Esophagus muscularis mucosa (tissue), 4 donors: ENCODE measurements around the gene MCUR1. TPM values are rescaled to one million over a fixed set of nuclear protein-coding genes. Genes with fewer than 3 reads are reported as not detected.
A peak's percentile ranks its signal among the peaks of the same experiment; 100 is the strongest.

Experiments used
- DNase-seq: peaks from one replicate; pipeline ENCODE4 v3.0.0-alpha.2; 2017; ENCODE audit errors: extremely low spot score
- H3K27ac ChIP-seq, 4 donors: fragments of 200-600 bp; sonication (generic); replicated peaks in 1 of 4; 1 replicate in 3 of 4; 2 replicates in 1 of 4; pipeline ENCODE4 v1.5.1; 2016 to 2019; ENCODE audit warnings: mild to moderate bottlenecking in 1 of 4
- H3K27me3 ChIP-seq, 4 donors: fragments of 200-600 bp; sonication (generic); one replicate each; pipeline versions ENCODE4 v1.5.1 to v1.6.0; 2016 to 2019
- H3K36me3 ChIP-seq, 4 donors: fragments of 200-600 bp; sonication (generic); one replicate each; pipeline ENCODE4 v1.5.1; 2016 to 2019
- H3K4me1 ChIP-seq, 4 donors: fragments of 200-600 bp; sonication (generic); one replicate each; pipeline ENCODE4 v1.5.1; 2016 to 2019
- H3K4me3 ChIP-seq, 4 donors: fragments of 200-600 bp; sonication (generic); 1 replicate in 2 of 4; 2 replicates in 2 of 4; pipeline ENCODE4 v1.5.1; 2016 to 2019; ENCODE audit warnings: mild to moderate bottlenecking in 4 of 4, moderate library complexity in 1 of 4
- H3K9me3 ChIP-seq, 4 donors: fragments of 200-600 bp; sonication (generic); 1 replicate in 3 of 4; 2 replicates in 1 of 4; pipeline ENCODE4 v1.5.1; 2016 to 2019
- EP300 ChIP-seq: sonication (generic); formaldehyde crosslinking; IDR thresholded peaks from one replicate; pipeline ENCODE4 v1.6.1; 2017; ENCODE audit warnings: antibody characterized with exemption
- POLR2A ChIP-seq: fragments of 450-650 bp; IDR thresholded peaks from one replicate; pipeline ENCODE4 v1.6.1; 2017; ENCODE audit warnings: antibody characterized with exemption, moderate library complexity, mild to moderate bottlenecking, low read depth
- POLR2AphosphoS5 ChIP-seq, 2 donors: sonication (generic); formaldehyde crosslinking; IDR thresholded peaks; one replicate each; pipeline ENCODE4 v1.6.1; 2017; ENCODE audit warnings: antibody characterized with exemption in 2 of 2
- WGBS: methylation state at CpG from one replicate; pipeline ENCODE4 v1.1.5; 2018; 5-methylcytosine and 5-hydroxymethylcytosine counted together
- intact Hi-C: fragments of 100-400 bp; cut with DNase I; formaldehyde crosslinking; loops from one replicate; pipeline ENCODE4 v1.15.1; 2023
- total RNA-seq, 4 donors: library from RNA; depleted of rRNA; stranded (reverse); fragments of >200 nt; gene quantifications; one replicate each; pipeline versions ENCODE4 v1.1.0 to v1.2.1, GENCODE V29; 2016
- TF ChIP-seq, protein P1 (sequence below), 3 experiments: fragments of 200-600 bp in 2 of 3; fragments of 450-650 bp in 1 of 3; sonication (generic) in 2 of 3; IDR thresholded peaks; one replicate each; pipeline ENCODE4 v1.5.1; 2017 to 2019; ENCODE audit warnings: antibody characterized with exemption in 3 of 3, mild to moderate bottlenecking in 2 of 3, moderate library complexity in 1 of 3

Gene MCUR1
- total RNA-seq, 4 donors from 2014 or later = 7.8 to 19.1 (median 17.9) TPM

DNA sequence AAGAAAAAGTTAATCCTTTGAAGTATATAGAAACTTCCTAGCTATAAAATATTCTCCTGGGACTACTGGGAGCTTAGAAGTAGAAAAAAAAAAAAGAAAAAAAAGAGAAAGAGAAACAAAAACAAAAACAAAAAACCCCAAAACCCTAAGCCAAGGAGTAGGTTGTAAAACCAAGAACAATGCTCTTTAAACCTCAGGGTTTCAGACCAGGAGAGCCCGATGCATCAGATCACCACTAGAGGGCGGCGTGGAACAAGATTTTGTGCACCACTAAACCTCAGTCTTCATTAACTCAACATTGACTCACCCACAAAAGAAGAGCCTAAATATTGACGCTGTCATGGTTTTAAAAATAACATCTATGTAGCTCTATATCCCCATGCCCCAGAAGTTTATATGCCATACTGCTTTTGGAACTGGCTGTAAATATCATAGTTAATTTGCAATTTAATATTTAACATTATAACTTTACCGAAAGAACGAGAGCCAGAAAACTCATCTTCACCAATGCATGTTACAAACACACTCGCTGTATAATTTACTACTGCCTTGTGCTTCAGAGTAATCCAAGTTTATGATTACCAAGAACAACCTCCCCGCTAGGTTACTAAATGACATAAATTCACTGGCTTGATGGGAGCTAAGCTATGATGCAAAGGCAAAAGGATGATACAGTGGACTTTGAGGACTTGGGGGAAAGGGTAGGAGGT lies 19.2 kb downstream of the MCUR1 start:
- peak; percentile 94 for DNase-seq
- Histone ChIP-seq H3K27ac (no peak overlapping the region), H3K4me3 (no peak overlapping the region), H3K27me3 (no peaks in the 10 kb centered on the region), H3K4me1 (peaks cover 0 to 5% (median 2%) of the 10 kb centered on the region in 4 donors), H3K36me3 (peaks cover 11 to 66% (median 59%) of the 10 kb centered on the region in 4 donors), H3K9me3 (no peaks in the 10 kb centered on the region)
- intact Hi-C loops = loop anchor here (10.0 kb wide), 1 partner anchor 250 kb away; no protein-coding TSS in a partner anchor
- TF ChIP-seq EP300 (no peak), POLR2AphosphoS5 (IDR thresholded peaks at IDR 0.05) (peak in 1 of 2 donors; percentile 13), POLR2A (no peak)
- TF ChIP-seq, protein P1, sequence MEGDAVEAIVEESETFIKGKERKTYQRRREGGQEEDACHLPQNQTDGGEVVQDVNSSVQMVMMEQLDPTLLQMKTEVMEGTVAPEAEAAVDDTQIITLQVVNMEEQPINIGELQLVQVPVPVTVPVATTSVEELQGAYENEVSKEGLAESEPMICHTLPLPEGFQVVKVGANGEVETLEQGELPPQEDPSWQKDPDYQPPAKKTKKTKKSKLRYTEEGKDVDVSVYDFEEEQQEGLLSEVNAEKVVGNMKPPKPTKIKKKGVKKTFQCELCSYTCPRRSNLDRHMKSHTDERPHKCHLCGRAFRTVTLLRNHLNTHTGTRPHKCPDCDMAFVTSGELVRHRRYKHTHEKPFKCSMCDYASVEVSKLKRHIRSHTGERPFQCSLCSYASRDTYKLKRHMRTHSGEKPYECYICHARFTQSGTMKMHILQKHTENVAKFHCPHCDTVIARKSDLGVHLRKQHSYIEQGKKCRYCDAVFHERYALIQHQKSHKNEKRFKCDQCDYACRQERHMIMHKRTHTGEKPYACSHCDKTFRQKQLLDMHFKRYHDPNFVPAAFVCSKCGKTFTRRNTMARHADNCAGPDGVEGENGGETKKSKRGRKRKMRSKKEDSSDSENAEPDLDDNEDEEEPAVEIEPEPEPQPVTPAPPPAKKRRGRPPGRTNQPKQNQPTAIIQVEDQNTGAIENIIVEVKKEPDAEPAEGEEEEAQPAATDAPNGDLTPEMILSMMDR (IDR thresholded peaks at IDR 0.05) = peak; percentile 87 to 91 (median 88)
- 44% methylated on average over 8 of the region's 8 CpGs for WGBS

DNA sequence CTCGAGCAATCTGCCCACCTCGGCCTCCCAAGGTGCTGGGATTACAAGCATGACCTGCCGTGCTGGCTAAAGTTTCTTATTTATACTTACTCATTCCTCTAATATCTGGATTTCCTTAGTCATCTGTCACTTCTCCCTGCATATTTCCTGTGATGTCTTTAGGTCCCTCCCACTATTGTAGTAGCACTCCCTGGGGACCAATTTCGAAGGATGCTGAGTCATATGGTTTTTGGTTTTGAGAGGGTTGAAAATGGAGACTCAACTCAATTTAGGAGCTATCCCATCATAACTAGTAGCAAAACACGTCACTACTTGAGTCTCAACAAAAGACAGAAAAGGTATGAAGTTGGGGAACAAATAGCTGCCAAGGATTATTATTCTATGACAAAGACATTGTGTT lies 20.2 kb downstream of the MCUR1 start:
- Histone ChIP-seq H3K27me3 (no peaks in the 10 kb centered on the region), H3K4me3 (no peak overlapping the region), H3K27ac (no peak overlapping the region), H3K4me1 (peaks cover 0 to 5% (median 2%) of the 10 kb centered on the region in 4 donors), H3K9me3 (no peaks in the 10 kb centered on the region), H3K36me3 (peaks cover 5 to 65% (median 55%) of the 10 kb centered on the region in 4 donors)
- TF ChIP-seq EP300 (no peak), POLR2A (no peak), POLR2AphosphoS5 (IDR thresholded peaks at IDR 0.05) (no peak)
- TF ChIP-seq, protein P1 (IDR thresholded peaks at IDR 0.05) = no peak
- intact Hi-C loops = loop anchor here (10.0 kb wide), 1 partner anchor 251 kb away; no protein-coding TSS in a partner anchor
- whole genome bisulfite sequencing = 80% methylated on average over 5 of the region's 5 CpGs
- DNase-seq = no peak

- Histone ChIP-seq H3K4me1 (peaks cover 3 to 15% (median 12%) of the 10 kb centered on the region in 4 donors), H3K27ac (no peak overlapping the region), H3K9me3 (no peaks in the 10 kb centered on the region), H3K36me3 (peaks cover 0 to 46% (median 31%) of the 10 kb centered on the region in 4 donors), H3K27me3 (no peaks in the 10 kb centered on the region), H3K4me3 (no peak overlapping the region)
- DNase-seq = no peak
- WGBS = 87% methylated on average over 1 of the region's 1 CpG
- TF ChIP-seq POLR2AphosphoS5 (IDR thresholded peaks at IDR 0.05) = no peak
- no peak for TF ChIP-seq POLR2A
- no peak for TF ChIP-seq EP300
- TF ChIP-seq, protein P1 (IDR thresholded peaks at IDR 0.05) = no peak
- intact Hi-C loops = loop anchor here (10.0 kb wide), 1 partner anchor 255 kb away; no protein-coding TSS in a partner anchor
Observed at GRCh38 chr6:13789746-13790145, 24.6 kb downstream of the MCUR1 start.

- peaks cover 0 to 43% (median 31%) of the 10 kb centered on the region in 4 donors for H3K36me3 ChIP-seq
- no peaks in the 10 kb centered on the region for H3K27me3 ChIP-seq
- no peaks in the 10 kb centered on the region for H3K9me3 ChIP-seq
- no peak for DNase-seq
- H3K4me1 ChIP-seq = peaks cover 0 to 15% (median 12%) of the 10 kb centered on the region in 4 donors
- 89% methylated on average over 6 of the region's 6 CpGs for WGBS
- no peak for TF ChIP-seq POLR2A
- TF ChIP-seq POLR2AphosphoS5 (IDR thresholded peaks at IDR 0.05) = no peak
- no peak for TF ChIP-seq EP300
- TF ChIP-seq, protein P1 (IDR thresholded peaks at IDR 0.05) = no peak
- H3K27ac ChIP-seq = no peak overlapping the region
- H3K4me3 ChIP-seq = no peak overlapping the region
- intact Hi-C loops = no loop called here
Observed at GRCh38 chr6:13788820-13789219, 25.5 kb downstream of the MCUR1 start.
